ENCODE data around the gene IL17RC.
"Not testable (repeated sequence)": the region's sequence is repeated elsewhere in the genome, so short reads cannot be mapped to it uniquely, and the experiment has no call there.

The IL17RC gene

DNA sequence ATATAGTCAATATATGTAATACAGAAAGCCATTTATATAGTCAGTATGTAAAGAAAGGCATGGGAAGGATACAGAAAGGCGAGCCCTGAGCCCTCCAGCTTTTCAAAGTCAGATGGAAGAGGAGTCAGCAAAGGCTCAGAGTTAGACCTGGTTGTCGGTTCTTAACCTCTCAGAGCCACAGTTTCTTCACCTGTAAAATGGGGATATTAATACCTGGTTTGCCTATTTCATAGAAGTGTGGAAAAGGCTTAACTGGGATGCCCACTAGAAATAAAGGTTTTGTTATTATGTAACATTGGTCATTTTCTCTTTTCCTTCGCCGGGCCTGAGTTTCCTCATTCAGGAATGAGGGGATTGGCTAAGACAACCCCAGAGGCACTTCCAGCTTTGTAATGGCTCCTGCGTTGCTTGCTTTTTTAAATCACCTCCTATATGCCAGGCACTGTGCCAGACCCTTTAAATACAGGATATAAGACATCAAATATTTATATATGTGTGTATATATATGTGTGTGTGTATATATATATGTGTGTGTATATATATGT lies 19.1 kb downstream of the IL17RC start:
- no peak for TF ChIP-seq ZFX (IDR thresholded peaks at IDR 0.05)

DNA sequence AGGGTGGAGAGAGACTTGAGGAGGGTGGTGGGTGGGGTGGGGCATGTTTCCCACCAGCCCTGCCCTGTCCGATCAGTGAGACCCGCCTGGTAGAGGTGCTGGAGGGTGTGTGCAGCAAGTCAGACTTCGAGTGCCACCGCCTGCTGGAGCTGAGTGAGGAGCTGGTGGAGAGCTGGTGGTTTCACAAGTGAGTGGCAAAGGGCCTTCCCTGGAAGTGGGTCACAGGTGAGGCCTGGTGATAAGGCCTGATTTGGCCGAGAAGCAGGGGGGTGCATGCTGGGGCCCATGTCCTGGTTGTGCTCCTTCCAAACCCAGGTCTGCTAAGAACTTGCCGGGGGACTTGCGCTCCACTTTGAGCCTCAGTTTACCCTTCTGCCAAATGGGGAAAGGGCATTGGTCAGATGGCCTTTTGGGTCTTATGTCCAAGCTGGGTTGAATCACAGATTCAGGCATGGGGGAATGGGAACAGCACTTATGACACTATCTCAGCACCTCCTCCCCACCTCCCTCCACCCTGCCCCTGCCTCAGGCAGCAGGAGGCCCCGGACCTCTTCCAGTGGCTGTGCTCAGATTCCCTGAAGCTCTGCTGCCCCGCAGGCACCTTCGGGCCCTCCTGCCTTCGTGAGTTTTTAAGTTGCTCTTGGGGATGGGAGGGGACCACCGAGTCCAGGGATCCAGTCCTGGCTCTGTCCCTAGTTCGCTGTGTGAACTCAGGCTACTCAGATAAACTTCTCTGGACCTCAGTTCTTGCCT lies 20.8 kb downstream of the IL17RC start:
- H3K27ac ChIP-seq: no peak overlapping the region
- no peak for TF ChIP-seq ZFX (IDR thresholded peaks at IDR 0.05)
- TF ChIP-seq, protein P1, sequence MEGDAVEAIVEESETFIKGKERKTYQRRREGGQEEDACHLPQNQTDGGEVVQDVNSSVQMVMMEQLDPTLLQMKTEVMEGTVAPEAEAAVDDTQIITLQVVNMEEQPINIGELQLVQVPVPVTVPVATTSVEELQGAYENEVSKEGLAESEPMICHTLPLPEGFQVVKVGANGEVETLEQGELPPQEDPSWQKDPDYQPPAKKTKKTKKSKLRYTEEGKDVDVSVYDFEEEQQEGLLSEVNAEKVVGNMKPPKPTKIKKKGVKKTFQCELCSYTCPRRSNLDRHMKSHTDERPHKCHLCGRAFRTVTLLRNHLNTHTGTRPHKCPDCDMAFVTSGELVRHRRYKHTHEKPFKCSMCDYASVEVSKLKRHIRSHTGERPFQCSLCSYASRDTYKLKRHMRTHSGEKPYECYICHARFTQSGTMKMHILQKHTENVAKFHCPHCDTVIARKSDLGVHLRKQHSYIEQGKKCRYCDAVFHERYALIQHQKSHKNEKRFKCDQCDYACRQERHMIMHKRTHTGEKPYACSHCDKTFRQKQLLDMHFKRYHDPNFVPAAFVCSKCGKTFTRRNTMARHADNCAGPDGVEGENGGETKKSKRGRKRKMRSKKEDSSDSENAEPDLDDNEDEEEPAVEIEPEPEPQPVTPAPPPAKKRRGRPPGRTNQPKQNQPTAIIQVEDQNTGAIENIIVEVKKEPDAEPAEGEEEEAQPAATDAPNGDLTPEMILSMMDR (conservative IDR thresholded peaks at IDR 0.05): no peak

More for the DNA sequence above, 19.1 kb downstream of the IL17RC start:
- H3K27ac ChIP-seq: no peak overlapping the region

DNA sequence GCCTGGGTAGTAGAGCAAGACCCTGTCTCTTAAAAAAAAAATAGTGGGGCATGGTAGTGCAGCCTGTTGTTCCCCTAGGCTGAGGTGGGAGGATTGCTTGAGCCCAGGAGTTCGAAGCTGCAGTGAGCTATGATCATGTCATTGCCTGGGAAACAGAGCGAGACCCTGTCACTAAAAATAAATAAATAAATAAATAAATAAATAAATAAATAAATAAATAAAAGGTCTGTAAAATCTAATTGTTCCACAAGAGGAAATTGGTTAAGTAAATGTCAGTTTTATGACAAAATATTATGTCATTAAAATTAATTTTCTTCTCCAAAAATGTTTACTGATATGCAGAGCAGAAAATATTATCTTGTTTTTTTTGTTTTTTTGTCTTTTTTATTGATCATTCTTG lies 22.1 kb downstream of the IL17RC start:
- TF ChIP-seq ZFX (IDR thresholded peaks at IDR 0.05): no peak
- TF ChIP-seq, protein P1 (conservative IDR thresholded peaks at IDR 0.05): no peak
- H3K27ac ChIP-seq: no peak overlapping the region

DNA sequence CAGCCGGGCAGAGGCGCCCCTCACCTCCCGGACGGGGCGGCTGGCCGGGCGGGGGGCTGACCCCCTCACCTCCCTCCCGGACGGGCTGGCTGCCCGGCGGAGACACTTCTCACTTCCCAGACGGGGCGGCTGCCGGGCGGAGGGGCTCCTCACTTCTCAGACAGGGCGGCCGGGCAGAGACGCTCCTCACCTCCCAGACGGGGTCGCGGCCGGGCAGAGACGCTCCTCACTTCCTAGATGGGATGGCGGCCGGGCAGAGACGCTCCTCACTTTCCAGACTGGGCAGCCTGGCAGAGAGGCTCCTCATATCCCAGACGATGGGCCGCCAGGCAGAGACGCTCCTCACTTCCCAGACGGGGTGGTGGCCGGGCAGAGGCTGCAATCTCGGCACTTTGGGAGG lies 23.0 kb downstream of the IL17RC start:
- H3K27ac ChIP-seq: not testable (repeated sequence)

DNA sequence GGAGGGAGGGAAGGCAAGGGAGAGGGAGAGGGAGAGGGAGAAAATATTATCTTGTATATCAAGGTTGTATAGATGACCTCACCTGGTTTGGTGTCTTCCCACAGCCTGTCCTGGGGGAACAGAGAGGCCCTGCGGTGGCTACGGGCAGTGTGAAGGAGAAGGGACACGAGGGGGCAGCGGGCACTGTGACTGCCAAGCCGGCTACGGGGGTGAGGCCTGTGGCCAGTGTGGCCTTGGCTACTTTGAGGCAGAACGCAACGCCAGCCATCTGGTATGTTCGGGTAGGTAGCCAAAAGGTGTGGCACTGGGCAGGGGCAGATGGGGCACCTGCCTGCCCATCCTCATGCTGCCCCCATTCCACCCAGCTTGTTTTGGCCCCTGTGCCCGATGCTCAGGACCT lies 23.8 kb downstream of the IL17RC start:
- TF ChIP-seq, protein P1 (conservative IDR thresholded peaks at IDR 0.05): no peak
- TF ChIP-seq ZFX (IDR thresholded peaks at IDR 0.05): no peak
- no peak overlapping the region for H3K27ac ChIP-seq

DNA sequence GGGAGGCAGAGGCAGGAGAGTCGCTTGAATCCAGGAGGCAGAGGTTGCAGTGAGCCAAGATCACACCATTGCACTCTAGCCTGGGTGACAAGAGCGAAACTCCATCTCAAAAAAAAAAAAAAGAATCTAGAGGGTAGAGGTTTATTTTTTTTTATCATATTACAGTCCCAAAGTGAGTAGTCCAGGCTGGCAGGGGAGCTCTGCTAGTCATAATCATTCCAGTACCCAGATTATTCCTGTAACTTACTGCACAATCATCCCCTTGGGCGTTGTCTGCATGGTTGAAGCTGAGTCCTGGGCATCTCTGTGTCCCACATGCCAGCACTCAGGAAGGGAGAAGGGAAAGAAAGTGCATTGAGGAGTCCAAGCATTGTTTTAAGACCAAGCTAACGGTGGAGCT lies 25.3 kb downstream of the IL17RC start:
- no peak overlapping the region for H3K27ac ChIP-seq
- TF ChIP-seq ZFX (IDR thresholded peaks at IDR 0.05): no peak
- TF ChIP-seq, protein P1 (conservative IDR thresholded peaks at IDR 0.05): no peak

DNA sequence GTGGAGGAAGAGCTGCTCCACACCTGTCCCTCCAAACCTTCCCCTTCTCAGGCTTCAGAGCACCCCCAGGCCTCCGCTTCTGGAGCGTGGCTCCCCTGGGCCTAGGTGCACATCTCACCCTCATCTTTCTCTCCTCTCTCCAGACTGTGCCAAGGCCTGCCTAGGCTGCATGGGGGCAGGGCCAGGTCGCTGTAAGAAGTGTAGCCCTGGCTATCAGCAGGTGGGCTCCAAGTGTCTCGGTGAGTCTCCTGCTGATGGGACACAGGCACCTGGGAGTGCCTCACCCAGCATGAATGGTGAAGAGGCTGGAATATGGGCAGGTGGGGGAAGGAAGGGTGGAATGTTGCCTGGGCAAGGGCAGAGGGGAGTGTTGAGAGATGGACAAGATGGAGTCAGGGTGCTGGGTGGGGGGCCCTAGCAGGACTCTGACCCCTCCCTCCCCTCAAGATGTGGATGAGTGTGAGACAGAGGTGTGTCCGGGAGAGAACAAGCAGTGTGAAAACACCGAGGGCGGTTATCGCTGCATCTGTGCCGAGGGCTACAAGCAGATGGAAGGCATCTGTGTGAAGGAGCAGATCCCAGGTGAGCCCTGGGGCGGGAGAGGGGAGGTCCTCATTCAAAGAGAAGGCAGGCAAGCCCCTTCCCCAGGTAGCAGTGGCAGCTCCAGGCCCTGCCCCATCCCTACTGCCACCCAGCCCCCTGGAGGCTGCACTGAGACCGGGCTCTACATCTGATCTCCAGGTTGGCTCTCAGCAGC lies 26.2 kb downstream of the IL17RC start:
- H3K27ac ChIP-seq: no peak overlapping the region
- TF ChIP-seq ZFX (IDR thresholded peaks at IDR 0.05): no peak
- TF ChIP-seq, protein P1 (conservative IDR thresholded peaks at IDR 0.05): no peak

DNA sequence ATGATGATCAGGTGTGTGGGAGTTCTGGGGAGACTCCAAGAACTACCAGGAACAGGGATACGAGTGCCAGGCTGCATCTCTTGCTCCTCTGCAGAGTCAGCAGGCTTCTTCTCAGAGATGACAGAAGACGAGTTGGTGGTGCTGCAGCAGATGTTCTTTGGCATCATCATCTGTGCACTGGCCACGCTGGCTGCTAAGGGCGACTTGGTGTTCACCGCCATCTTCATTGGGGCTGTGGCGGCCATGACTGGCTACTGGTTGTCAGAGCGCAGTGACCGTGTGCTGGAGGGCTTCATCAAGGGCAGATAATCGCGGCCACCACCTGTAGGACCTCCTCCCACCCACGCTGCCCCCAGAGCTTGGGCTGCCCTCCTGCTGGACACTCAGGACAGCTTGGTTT lies 27.4 kb downstream of the IL17RC start:
- no peak overlapping the region for H3K27ac ChIP-seq
- TF ChIP-seq, protein P1 (conservative IDR thresholded peaks at IDR 0.05): no peak
- TF ChIP-seq ZFX (IDR thresholded peaks at IDR 0.05): no peak

Measured in C4-2B (cell line).